ENCODE data around the gene CBLL2. TPM values are rescaled to one million over a fixed set of nuclear protein-coding genes. Genes with fewer than 3 reads are reported as not detected.

Gene CBLL2
- total RNA-seq, 2 donors from 2014 or later, result not detected

Other genes with a start within 250 kb of the CBLL2 start
- gene PHEX, start 240.6 kb upstream of the CBLL2 start, total RNA-seq, result under 1 TPM; 0.33 to 0.56 TPM